Neural progenitor cell (in vitro differentiated cells): ENCODE data around the gene DUSP8. TPM values are rescaled to one million over a fixed set of nuclear protein-coding genes. Genes with fewer than 3 reads are reported as not detected.

Experiments used
- DNase-seq: peaks from one replicate; pipeline ENCODE4 v3.0.0-alpha.2; 2016; ENCODE audit warnings: low spot score
- H2AFZ ChIP-seq: fragments of 200-600 bp; sonication (generic); replicated peaks from 2 replicates; pipeline ENCODE4 v1.6.1; 2016; ENCODE audit warnings: antibody characterized with exemption
- H3F3A ChIP-seq: fragments of 200-600 bp; sonication (generic); 2 replicates; pipeline ENCODE4 v1.6.1; 2016; ENCODE audit warnings: antibody characterized with exemption, low read depth
- H3K27ac ChIP-seq: fragments of 200-600 bp; sonication (generic); 2 replicates; pipeline ENCODE4 v1.5.1; 2016; ENCODE audit warnings: mild to moderate bottlenecking
- H3K27me3 ChIP-seq: fragments of 200-600 bp; sonication (generic); 2 replicates; pipeline ENCODE4 v1.6.1; 2016; ENCODE audit warnings: mild to moderate bottlenecking, moderate library complexity
- H3K36me3 ChIP-seq: fragments of 200-600 bp; sonication (generic); 2 replicates; pipeline ENCODE4 v1.5.1; 2016
- H3K4me1 ChIP-seq: fragments of 200-600 bp; sonication (generic); 2 replicates; pipeline ENCODE4 v1.6.1; 2016; ENCODE audit warnings: mixed run types
- H3K4me2 ChIP-seq: fragments of 200-600 bp; sonication (generic); 2 replicates; pipeline ENCODE4 v1.6.1; 2016
- H3K4me3 ChIP-seq: fragments of 200-600 bp; sonication (generic); 2 replicates; pipeline ENCODE4 v1.5.1; 2016
- H3K79me2 ChIP-seq: fragments of 200-600 bp; sonication (generic); 2 replicates; pipeline ENCODE4 v1.6.1; 2016; ENCODE audit warnings: low read depth
- H3K9ac ChIP-seq: fragments of 200-600 bp; sonication (generic); 2 replicates; pipeline ENCODE4 v1.6.1; 2016
- H3K9me3 ChIP-seq: fragments of 200-600 bp; sonication (generic); 2 replicates; pipeline ENCODE4 v1.5.1; 2016; ENCODE audit warnings: low read depth
- H4K20me1 ChIP-seq: fragments of 200-600 bp; sonication (generic); 2 replicates; pipeline ENCODE4 v1.6.1; 2016; ENCODE audit warnings: low read depth
- H3K27ac Mint-ChIP-seq: 3 replicates; pipeline ENCODE4 v1.8.0; 2021; ENCODE audit warnings: mixed read lengths
- H3K27me3 Mint-ChIP-seq: 2 replicates; pipeline ENCODE4 v1.8.0; 2022; ENCODE audit warnings: low read depth, mild to moderate bottlenecking, inconsistent platforms, moderate library complexity, mixed read lengths; ENCODE audit not compliant: insufficient read depth
- H3K36me3 Mint-ChIP-seq: 3 replicates; pipeline ENCODE4 v1.8.0; 2021; ENCODE audit warnings: mixed read lengths
- H3K4me1 Mint-ChIP-seq: 3 replicates; pipeline ENCODE4 v1.8.0; 2021; ENCODE audit warnings: mixed read lengths
- H3K4me3 Mint-ChIP-seq: 3 replicates; pipeline ENCODE4 v1.8.0; 2021; ENCODE audit warnings: mild to moderate bottlenecking, moderate library complexity, mixed read lengths
- H3K9me3 Mint-ChIP-seq: 3 replicates; pipeline ENCODE4 v1.8.0; 2020; ENCODE audit warnings: mixed read lengths
- EZH2 ChIP-seq: fragments of 200-600 bp; sonication (generic); IDR thresholded peaks from 2 replicates; pipeline ENCODE4 v1.6.1; 2017; ENCODE audit warnings: antibody characterized with exemption, mild to moderate bottlenecking, moderate library complexity
- EZH2phosphoT487 ChIP-seq: fragments of 200-600 bp; sonication (generic); IDR thresholded peaks from 2 replicates; pipeline ENCODE4 v1.6.1; 2017; ENCODE audit warnings: antibody characterized with exemption
- total RNA-seq: library from RNA; depleted of rRNA; stranded (reverse); fragments of >200 nt; gene quantifications from 2 replicates; pipeline ENCODE4 v1.2.3, GENCODE V29; 2015; ENCODE audit warnings: low replicate concordance
- TF ChIP-seq, protein P1 (sequence below): fragments of 200-600 bp; sonication (generic); IDR thresholded peaks from 2 replicates; pipeline ENCODE4 v1.5.1; 2017; ENCODE audit warnings: antibody characterized with exemption, mild to moderate bottlenecking

DUSP8 gene
- total RNA-seq, 1 donor from 2014 or later: 0.09 TPM

DNA sequence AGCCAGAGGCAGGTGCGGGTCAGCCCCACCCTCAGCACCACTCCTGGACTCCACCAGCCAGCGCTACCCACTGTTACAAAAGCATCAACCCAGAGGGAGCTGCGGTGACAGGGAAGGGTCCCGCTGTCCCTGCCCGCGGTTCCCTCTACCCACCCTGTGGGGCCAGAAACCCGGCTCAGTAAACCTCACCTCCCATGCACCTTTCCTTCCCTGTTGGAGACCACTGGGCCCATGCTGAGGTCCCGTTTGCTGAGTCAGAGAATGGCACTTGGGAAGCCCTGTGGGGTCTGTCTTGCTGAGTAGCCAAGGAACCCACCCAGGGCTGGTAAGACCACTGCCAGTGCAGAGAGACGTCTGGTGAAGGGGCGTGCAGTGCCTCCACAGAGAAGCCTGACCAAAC lies 43.4 kb downstream of the DUSP8 start:
- H3F3A ChIP-seq: no peaks in the 10 kb centered on the region
- Mint-ChIP-seq H3K36me3 (no peaks in the 10 kb centered on the region), H3K27ac (no peak overlapping the region), H3K27me3 (peaks cover 3% of the 10 kb centered on the region), H3K4me3 (no peak overlapping the region), H3K9me3 (no peaks in the 10 kb centered on the region), H3K4me1 (peaks cover 9% of the 10 kb centered on the region)
- H3K27ac ChIP-seq: no peak overlapping the region
- TF ChIP-seq EZH2phosphoT487 (no peak), EZH2 (no peak)
- TF ChIP-seq, protein P1, sequence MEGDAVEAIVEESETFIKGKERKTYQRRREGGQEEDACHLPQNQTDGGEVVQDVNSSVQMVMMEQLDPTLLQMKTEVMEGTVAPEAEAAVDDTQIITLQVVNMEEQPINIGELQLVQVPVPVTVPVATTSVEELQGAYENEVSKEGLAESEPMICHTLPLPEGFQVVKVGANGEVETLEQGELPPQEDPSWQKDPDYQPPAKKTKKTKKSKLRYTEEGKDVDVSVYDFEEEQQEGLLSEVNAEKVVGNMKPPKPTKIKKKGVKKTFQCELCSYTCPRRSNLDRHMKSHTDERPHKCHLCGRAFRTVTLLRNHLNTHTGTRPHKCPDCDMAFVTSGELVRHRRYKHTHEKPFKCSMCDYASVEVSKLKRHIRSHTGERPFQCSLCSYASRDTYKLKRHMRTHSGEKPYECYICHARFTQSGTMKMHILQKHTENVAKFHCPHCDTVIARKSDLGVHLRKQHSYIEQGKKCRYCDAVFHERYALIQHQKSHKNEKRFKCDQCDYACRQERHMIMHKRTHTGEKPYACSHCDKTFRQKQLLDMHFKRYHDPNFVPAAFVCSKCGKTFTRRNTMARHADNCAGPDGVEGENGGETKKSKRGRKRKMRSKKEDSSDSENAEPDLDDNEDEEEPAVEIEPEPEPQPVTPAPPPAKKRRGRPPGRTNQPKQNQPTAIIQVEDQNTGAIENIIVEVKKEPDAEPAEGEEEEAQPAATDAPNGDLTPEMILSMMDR: no peak
- no peak overlapping the region for H3K4me2 ChIP-seq
- H3K27me3 ChIP-seq: no peaks in the 10 kb centered on the region
- no peak overlapping the region for H3K9ac ChIP-seq
- no peak for DNase-seq
- peaks cover 60% of the 10 kb centered on the region for H4K20me1 ChIP-seq
- no peak overlapping the region for H3K4me3 ChIP-seq
- H3K9me3 ChIP-seq: no peaks in the 10 kb centered on the region
- H2AFZ ChIP-seq: no peak overlapping the region
- no peaks in the 10 kb centered on the region for H3K36me3 ChIP-seq
- H3K79me2 ChIP-seq: peaks cover 33% of the 10 kb centered on the region
- no peaks in the 10 kb centered on the region for H3K4me1 ChIP-seq

DNA sequence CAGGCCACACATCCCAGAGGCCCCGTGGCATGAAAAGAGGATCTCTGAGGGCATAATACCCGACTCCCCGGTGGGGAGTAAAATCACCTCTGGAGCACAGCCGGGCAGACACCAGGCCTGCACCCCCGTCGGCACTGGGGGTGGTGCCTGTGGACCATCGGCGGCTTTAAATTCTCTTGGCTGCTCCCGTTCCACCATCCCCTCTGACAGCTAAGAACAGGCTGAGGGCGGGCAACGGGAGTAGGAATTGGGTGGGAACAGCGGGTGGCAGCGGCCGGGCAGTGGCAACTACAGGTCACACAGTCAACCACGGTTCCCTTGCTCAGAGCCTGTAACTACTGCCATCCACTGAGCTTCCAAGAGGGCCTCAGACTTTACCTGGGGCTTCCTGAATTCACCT lies 45.3 kb downstream of the DUSP8 start:
- Mint-ChIP-seq H3K27me3 (peaks cover 3% of the 10 kb centered on the region), H3K9me3 (no peaks in the 10 kb centered on the region), H3K4me3 (no peak overlapping the region), H3K4me1 (peaks cover 9% of the 10 kb centered on the region), H3K27ac (no peak overlapping the region), H3K36me3 (no peaks in the 10 kb centered on the region)
- TF ChIP-seq EZH2 (no peak), EZH2phosphoT487 (no peak)
- TF ChIP-seq, protein P1: no peak
- H3K27me3 ChIP-seq: no peaks in the 10 kb centered on the region
- no peak overlapping the region for H3K9ac ChIP-seq
- H3K4me2 ChIP-seq: no peak overlapping the region
- H3K4me1 ChIP-seq: no peaks in the 10 kb centered on the region
- no peaks in the 10 kb centered on the region for H3F3A ChIP-seq
- DNase-seq: no peak
- H3K27ac ChIP-seq: no peak overlapping the region
- no peaks in the 10 kb centered on the region for H3K9me3 ChIP-seq
- peaks cover 30% of the 10 kb centered on the region for H3K79me2 ChIP-seq
- no peaks in the 10 kb centered on the region for H3K36me3 ChIP-seq
- no peak overlapping the region for H2AFZ ChIP-seq
- H4K20me1 ChIP-seq: peaks cover 63% of the 10 kb centered on the region
- H3K4me3 ChIP-seq: no peak overlapping the region

DNA sequence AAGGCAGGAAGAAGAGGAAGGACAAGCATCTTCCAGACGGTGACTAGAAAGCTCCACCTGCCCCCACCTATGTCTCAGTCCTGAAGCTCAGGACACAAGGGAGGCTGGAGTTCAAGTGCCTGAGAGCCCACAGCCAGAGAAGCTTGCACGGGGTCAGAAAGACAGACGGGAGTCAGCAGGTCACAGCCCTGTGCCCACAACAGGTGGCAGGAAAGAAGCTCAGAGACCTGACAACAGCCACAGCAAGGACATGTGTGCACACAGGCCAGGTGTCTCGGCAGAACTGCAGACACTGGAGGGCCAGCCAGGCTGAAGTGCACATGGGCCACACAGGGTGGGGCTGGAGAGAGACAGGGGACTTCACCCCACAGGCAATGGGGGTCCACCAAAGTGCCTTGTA lies 48.3 kb downstream of the DUSP8 start:
- Mint-ChIP-seq H3K36me3 (no peaks in the 10 kb centered on the region), H3K4me1 (peaks cover 24% of the 10 kb centered on the region), H3K27me3 (peaks cover 6% of the 10 kb centered on the region), H3K27ac (no peak overlapping the region), H3K9me3 (no peaks in the 10 kb centered on the region), H3K4me3 (no peak overlapping the region)
- H3F3A ChIP-seq: no peaks in the 10 kb centered on the region
- H4K20me1 ChIP-seq: peaks cover 66% of the 10 kb centered on the region
- no peaks in the 10 kb centered on the region for H3K27me3 ChIP-seq
- H3K9me3 ChIP-seq: no peaks in the 10 kb centered on the region
- H3K36me3 ChIP-seq: no peaks in the 10 kb centered on the region
- H3K4me2 ChIP-seq: no peak overlapping the region
- H3K9ac ChIP-seq: no peak overlapping the region
- H3K27ac ChIP-seq: no peak overlapping the region
- H2AFZ ChIP-seq: no peak overlapping the region
- H3K79me2 ChIP-seq: peaks cover 9% of the 10 kb centered on the region
- no peak for DNase-seq
- no peak overlapping the region for H3K4me3 ChIP-seq
- peaks cover 4% of the 10 kb centered on the region for H3K4me1 ChIP-seq
- TF ChIP-seq, protein P1: no peak
- no peak for TF ChIP-seq EZH2phosphoT487
- TF ChIP-seq EZH2: no peak
